GM12878 (cell line): ENCODE results near the gene SP4. TPM values are rescaled to one million over a fixed set of nuclear protein-coding genes. Genes with fewer than 3 reads are reported as not detected.
A peak's percentile ranks its signal among the peaks of the same experiment; 100 is the strongest.

Experiments used
- ATF7 ChIP-seq: fragments of 450-650 bp; IDR thresholded peaks from 2 replicates; pipeline ENCODE4 v1.6.1; 2016; ENCODE audit warnings: low read depth, mild to moderate bottlenecking
- BMI1 ChIP-seq: fragments of 450-650 bp; IDR thresholded peaks from 2 replicates; pipeline ENCODE4 v1.6.1; 2016; ENCODE audit warnings: mild to moderate bottlenecking, moderate library complexity, borderline replicate concordance
- CBFB ChIP-seq: IDR thresholded peaks from 2 replicates; pipeline ENCODE4 v1.6.1; 2016; ENCODE audit warnings: antibody characterized with exemption, low read depth
- CBX5 ChIP-seq: sonication (generic); IDR thresholded peaks from 2 replicates; pipeline ENCODE4 v1.6.1; 2016; ENCODE audit warnings: low read depth, moderate library complexity, mild to moderate bottlenecking, inconsistent platforms
- HSF1 ChIP-seq: fragments of 150-350 bp; IDR thresholded peaks from 2 replicates; pipeline ENCODE4 v1.6.1; 2014; ENCODE audit warnings: mild to moderate bottlenecking, low read depth, low read length
- JUNB ChIP-seq: IDR thresholded peaks from 2 replicates; pipeline ENCODE4 v1.6.1; 2016; ENCODE audit warnings: antibody characterized with exemption, mild to moderate bottlenecking
- MTA2 ChIP-seq: fragments of 450-650 bp; IDR thresholded peaks from 2 replicates; pipeline ENCODE4 v1.6.1; 2016; ENCODE audit warnings: low read depth, mild to moderate bottlenecking, moderate library complexity
- NBN ChIP-seq: fragments of 450-650 bp; IDR thresholded peaks from 2 replicates; pipeline ENCODE4 v1.6.1; 2016
- NRF1 ChIP-seq: conservative IDR thresholded peaks from 2 replicates; pipeline ENCODE4 v1.6.1; 2011; ENCODE audit warnings: mild to moderate bottlenecking, low read depth, low read length, improper control_type of control experiment
- PKNOX1 ChIP-seq: fragments of 450-650 bp; IDR thresholded peaks from 2 replicates; pipeline ENCODE4 v1.6.1; 2016; ENCODE audit warnings: mild to moderate bottlenecking
- USF1 ChIP-seq: IDR thresholded peaks from 2 replicates; pipeline ENCODE4 v1.6.1; 2011; ENCODE audit warnings: borderline replicate concordance, low read depth, mild to moderate bottlenecking, moderate library complexity, mixed read lengths, low read length; ENCODE audit not compliant: insufficient read depth; ENCODE audit errors: extremely low read length
- ZBTB33 ChIP-seq: fragments of 450-650 bp; IDR thresholded peaks from 2 replicates; pipeline ENCODE4 v1.6.1; 2017; ENCODE audit warnings: mild to moderate bottlenecking
- ZBTB4 ChIP-seq: fragments of 450-650 bp; formaldehyde crosslinking; IDR thresholded peaks from 2 replicates; pipeline ENCODE4 v1.4.0; 2022; ENCODE audit warnings: mild to moderate bottlenecking, moderate library complexity
- ZNF207 ChIP-seq: fragments of 450-650 bp; IDR thresholded peaks from 2 replicates; pipeline ENCODE4 v1.6.1; 2014; ENCODE audit warnings: antibody characterized with exemption, mild to moderate bottlenecking, borderline replicate concordance
- ZNF687 ChIP-seq: fragments of 450-650 bp; IDR thresholded peaks from 2 replicates; pipeline ENCODE4 v1.6.1; 2017; ENCODE audit warnings: mild to moderate bottlenecking, moderate library complexity
- ZZZ3 ChIP-seq: IDR thresholded peaks from 2 replicates; pipeline ENCODE4 v1.6.1; 2011; ENCODE audit warnings: low read depth; ENCODE audit not compliant: control insufficient read depth, insufficient read length
- polyA plus RNA-seq, 11 experiments: library from polyadenylated mRNA; depleted of rRNA in 4 of 11; unstranded in 6 of 11; stranded (reverse) in 5 of 11; fragments of >200 nt; fragmentation: Nextera tagmentation in 4 of 11; fragmentation: Illumina TruSeq in 1 of 11; extraction: Ambion mirVana in 4 of 11; extraction: Trizol in 1 of 11; gene quantifications; 1 replicate in 1 of 11; 2 replicates in 10 of 11; pipeline versions ENCODE4 v1.2.1 to v1.2.3, GENCODE V29; 2011 to 2016; ENCODE audit warnings: inconsistent platforms in 2 of 11, missing spikeins in 2 of 11, low read depth in 1 of 11
- total RNA-seq, 4 experiments: library from RNA; depleted of rRNA in 3 of 4; stranded (reverse); fragments of >200 nt in 3 of 4; fragmentation: Illumina TruSeq in 1 of 4; extraction: Trizol in 1 of 4; gene quantifications; 2 replicates each; pipeline versions ENCODE4 v1.2.1 to v1.2.3, GENCODE V29; 2013 to 2021

SP4 gene
- total and polyA plus RNA-seq, 10 of the 15 experiments (the other 5 are each of a cell fraction or from before 2014, with no cell fraction given), result 6.2 to 32.4 (median 16.1) TPM

- TF ChIP-seq HSF1, result no peak
- TF ChIP-seq ZZZ3, result no peak
- TF ChIP-seq ATF7, result no peak
- no peak for TF ChIP-seq JUNB
- 0 out of 2 replicates have a peak, but pooled peaks have one; percentile 33 for TF ChIP-seq CBFB
- TF ChIP-seq PKNOX1, result peak; percentile 64; the same call in 1 of the 2 replicates
- no peak for TF ChIP-seq BMI1
- no peak for TF ChIP-seq USF1
- TF ChIP-seq MTA2, result no peak
- TF ChIP-seq CBX5, result peak; percentile 73; the same call in 1 of the 2 replicates
- TF ChIP-seq ZNF207, result peak; percentile 79; the same call in 1 of the 2 replicates
- TF ChIP-seq ZNF687, result no peak
- TF ChIP-seq NBN, result peak; percentile 59; the same call in 1 of the 2 replicates
- TF ChIP-seq ZBTB4 (CRISPR knock-in tag), result no peak; the same call in 1 of the 2 replicates
- no peak for TF ChIP-seq NRF1
- TF ChIP-seq ZBTB33, result no peak
These were observed 557 bp upstream of the SP4 start (continued) for GRCh38 chr7:21427182-21427870.
